Measurements from ENCODE around the gene EPX.

DNA sequence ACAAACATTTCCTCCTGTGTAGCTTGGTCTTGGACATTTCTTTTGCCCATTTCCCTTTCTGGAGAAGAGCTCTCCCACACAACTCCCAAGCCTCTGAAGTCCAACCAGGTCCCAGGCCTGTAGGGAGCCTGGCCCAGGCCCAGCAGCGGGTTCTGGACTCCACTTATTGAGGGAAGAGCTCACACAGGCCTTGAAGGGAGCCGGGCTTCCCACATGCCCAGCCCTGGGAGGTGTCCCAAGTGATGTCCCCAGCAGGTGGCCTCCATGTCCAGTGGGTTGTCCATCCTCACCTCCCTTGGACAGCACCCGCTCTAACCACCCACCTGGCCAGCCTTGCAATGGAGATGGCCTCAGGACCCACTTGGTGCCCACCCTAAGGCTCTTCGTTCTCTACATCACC is 5.9 kb upstream of the EPX start:
- TF ChIP-seq ZNF214 (tag by site-specific recombination; IDR thresholded peaks at IDR 0.05; ENCODE audit: borderline replicate concordance) (no peak), KLF16 (tag by site-specific recombination; IDR thresholded peaks at IDR 0.05) (no peak), CTCF (tag by site-specific recombination; IDR thresholded peaks at IDR 0.05) (no peak), PATZ1 (tag by site-specific recombination; IDR thresholded peaks at IDR 0.05) (no peak), REST (tag by site-specific recombination; IDR thresholded peaks at IDR 0.05) (no peak)
